Fibroblast of lung (primary cell): ENCODE data around the gene CLGN. TPM values are rescaled to one million over a fixed set of nuclear protein-coding genes. Genes with fewer than 3 reads are reported as not detected.

ENCODE experiments used
- DNase-seq, 2 donors: peaks; one replicate each; pipeline versions ENCODE4 v3.0.0 to v3.0.0-alpha.2; 2010; ENCODE audit warnings: low read depth in 2 of 2
- H2AFZ ChIP-seq: 2 replicates; pipeline ENCODE4 v1.5.1; 2012; ENCODE audit warnings: low read length, control low read depth, inconsistent platforms
- H3K27ac ChIP-seq: 2 replicates; pipeline ENCODE4 v1.5.1; 2011; ENCODE audit warnings: low read length, control low read depth; ENCODE audit not compliant: insufficient read depth
- H3K27me3 ChIP-seq: 2 replicates; pipeline ENCODE4 v1.5.1; 2011; ENCODE audit warnings: mild to moderate bottlenecking, low read length; ENCODE audit not compliant: control insufficient read depth, insufficient read depth
- H3K36me3 ChIP-seq: 2 replicates; pipeline ENCODE4 v1.5.1; 2011; ENCODE audit warnings: low read length; ENCODE audit not compliant: control insufficient read depth, insufficient read depth
- H3K4me1 ChIP-seq: 2 replicates; pipeline ENCODE4 v1.5.1; 2011; ENCODE audit warnings: low read length; ENCODE audit not compliant: control insufficient read depth, insufficient read depth; ENCODE audit errors: extremely low read depth
- H3K4me2 ChIP-seq: 2 replicates; pipeline ENCODE4 v1.5.1; 2011; ENCODE audit warnings: low read length, control low read depth; ENCODE audit not compliant: insufficient read depth; ENCODE audit errors: extremely low read depth
- H3K4me3 ChIP-seq, 4 experiments: fragments of 200-600 bp in 1 of 4; sonication (generic) in 1 of 4; replicated peaks in 1 of 4; 2 replicates each; pipeline ENCODE4 v1.5.1; 2011 to 2016; ENCODE audit warnings: low read length in 4 of 4, low read depth in 3 of 4, mild to moderate bottlenecking in 3 of 4, control low read depth in 2 of 4, inconsistent platforms in 1 of 4, mixed read lengths in 1 of 4; ENCODE audit not compliant: insufficient read depth in 1 of 4; ENCODE audit errors: control extremely low read depth in 1 of 4
- H3K79me2 ChIP-seq: 2 replicates; pipeline ENCODE4 v1.5.1; 2012; ENCODE audit warnings: mild to moderate bottlenecking, low read length, inconsistent platforms; ENCODE audit not compliant: control insufficient read depth, insufficient read depth
- H3K9ac ChIP-seq: 2 replicates; pipeline ENCODE4 v1.5.1; 2011; ENCODE audit warnings: mild to moderate bottlenecking, low read length, control low read depth; ENCODE audit not compliant: insufficient read depth
- H3K9me3 ChIP-seq: 2 replicates; pipeline ENCODE4 v1.5.1; 2012; ENCODE audit warnings: low read depth, low read length; ENCODE audit not compliant: control insufficient read depth, insufficient read depth
- H4K20me1 ChIP-seq: 2 replicates; pipeline ENCODE4 v1.5.1; 2011; ENCODE audit warnings: low read length; ENCODE audit not compliant: control insufficient read depth, insufficient read depth; ENCODE audit errors: extremely low read depth
- CTCF ChIP-seq, 2 donors: IDR thresholded peaks in 1 of 2; conservative IDR thresholded peaks in 1 of 2; 1 replicate in 1 of 2; 2 replicates in 1 of 2; pipeline ENCODE4 v1.5.1; 2011 to 2012; ENCODE audit warnings: low read length in 2 of 2, control low read depth in 1 of 2, inconsistent platforms in 1 of 2, low read depth in 1 of 2, mild to moderate bottlenecking in 1 of 2
- EZH2 ChIP-seq: IDR thresholded peaks from 2 replicates; pipeline ENCODE4 v1.5.1; 2012; ENCODE audit warnings: low read length, control low read depth, mild to moderate bottlenecking; ENCODE audit errors: missing control alignments
- polyA plus RNA-seq, 2 donors: library from polyadenylated mRNA; depleted of rRNA in 1 of 2; stranded (reverse) in 1 of 2; unstranded in 1 of 2; fragments of >200 nt; gene quantifications; 2 replicates each; pipeline ENCODE4 v1.2.1, GENCODE V29; 2011 to 2012; ENCODE audit warnings: missing spikeins in 1 of 2
- total RNA-seq: library from RNA; depleted of rRNA; stranded (reverse); fragments of >200 nt; gene quantifications from 2 replicates; pipeline ENCODE4 v1.2.1, GENCODE V29; 2014

The CLGN gene
- total and polyA plus RNA-seq, 2 donors (not counting 1 experiment from before 2014, with no cell fraction given): 3.4 to 18.0 TPM

GRCh38 chr4:140395668-140396067 lies 31.8 kb downstream of the CLGN start:
- no peak overlapping the region for H3K27ac ChIP-seq
- DNase-seq: no peak
- no peak for TF ChIP-seq EZH2
- no peak for TF ChIP-seq CTCF (conservative IDR thresholded peaks at IDR 0.05 in 1 of 2, IDR thresholded peaks at IDR 0.05 in 1 of 2; ENCODE audit: low read depth in 1 of 2, low read length in 2 of 2)
- H3K4me2 ChIP-seq: no peak overlapping the region
- H2AFZ ChIP-seq: no peak overlapping the region
- H4K20me1 ChIP-seq: no peaks in the 10 kb centered on the region
- no peaks in the 10 kb centered on the region for H3K36me3 ChIP-seq
- no peaks in the 10 kb centered on the region for H3K4me1 ChIP-seq
- H3K9me3 ChIP-seq: no peaks in the 10 kb centered on the region
- H3K4me3 ChIP-seq: no peak overlapping the region
- H3K79me2 ChIP-seq: no peaks in the 10 kb centered on the region
- no peaks in the 10 kb centered on the region for H3K27me3 ChIP-seq
- no peak overlapping the region for H3K9ac ChIP-seq

GRCh38 chr4:140388015-140388414 lies 39.4 kb downstream of the CLGN start:
- Histone ChIP-seq H3K4me3 (no peak overlapping the region), H3K4me2 (no peak overlapping the region), H3K9ac (no peak overlapping the region), H3K27me3 (no peaks in the 10 kb centered on the region), H3K79me2 (no peaks in the 10 kb centered on the region), H3K4me1 (no peaks in the 10 kb centered on the region), H4K20me1 (no peaks in the 10 kb centered on the region), H3K27ac (no peak overlapping the region), H3K36me3 (no peaks in the 10 kb centered on the region), H2AFZ (no peak overlapping the region), H3K9me3 (no peaks in the 10 kb centered on the region)
- TF ChIP-seq EZH2 (no peak), CTCF (conservative IDR thresholded peaks at IDR 0.05 in 1 of 2, IDR thresholded peaks at IDR 0.05 in 1 of 2; ENCODE audit: low read depth in 1 of 2, low read length in 2 of 2) (no peak)
- no peak for DNase-seq

- no peaks in the 10 kb centered on the region for H3K36me3 ChIP-seq
- H3K9ac ChIP-seq: no peak overlapping the region
- no peak overlapping the region for H3K4me3 ChIP-seq
- no peaks in the 10 kb centered on the region for H3K9me3 ChIP-seq
- H3K79me2 ChIP-seq: peaks cover 1% of the 10 kb centered on the region
- no peak overlapping the region for H3K4me2 ChIP-seq
- no peak overlapping the region for H3K27ac ChIP-seq
- TF ChIP-seq CTCF (conservative IDR thresholded peaks at IDR 0.05 in 1 of 2, IDR thresholded peaks at IDR 0.05 in 1 of 2; ENCODE audit: low read depth in 1 of 2, low read length in 2 of 2) (no peak), EZH2 (no peak)
- no peaks in the 10 kb centered on the region for H3K27me3 ChIP-seq
- no peak overlapping the region for H2AFZ ChIP-seq
- DNase-seq: no peak
- no peaks in the 10 kb centered on the region for H3K4me1 ChIP-seq
- H4K20me1 ChIP-seq: no peaks in the 10 kb centered on the region
These were observed 44.7 kb downstream of the CLGN start for GRCh38 chr4:140382732-140383131.
